CD4-positive, alpha-beta T cell (primary cell): ENCODE data around the gene C17orf58. TPM values are rescaled to one million over a fixed set of nuclear protein-coding genes. Genes with fewer than 3 reads are reported as not detected.
A peak's percentile ranks its signal among the peaks of the same experiment; 100 is the strongest.

Experiments
- ATAC-seq: fragments of 200-7000 bp; cut with Tn5 transposase; one replicate; pipeline ENCODE4 v1.10.0; 2022; ENCODE audit warnings: mild to moderate bottlenecking; ENCODE audit not compliant: poor library complexity
- CTCF ChIA-PET: fragments of 350-600 bp; sonication (Branson Sonifier 250); formaldehyde crosslinking; loops from one replicate; lab custom pipeline; 2021; ENCODE audit warnings: antibody characterized with exemption, inconsistent platforms; lab: Charles Lee
- POLR2A ChIA-PET: fragments of 350-600 bp; sonication (Branson Sonifier 250); formaldehyde crosslinking; loops from one replicate; lab custom pipeline; 2021; ENCODE audit warnings: antibody characterized with exemption, inconsistent platforms; lab: Charles Lee
- DNase-seq, 14 experiments: peaks; one replicate each; pipeline ENCODE4 v3.0.0-alpha.2; 2013 to 2020; ENCODE audit warnings: mixed read lengths in 2 of 14
- H3K27ac ChIP-seq, 2 donors: one replicate each; pipeline versions ENCODE4 v1.5.1 to v1.7.0; 2013; ENCODE audit warnings: low read length in 2 of 2, low read depth in 1 of 2, mild to moderate bottlenecking in 1 of 2
- H3K27me3 ChIP-seq, 2 experiments: 1 replicate in 1 of 2; 2 replicates in 1 of 2; pipeline versions ENCODE4 v1.6.1 to v1.7.0; 2013; ENCODE audit warnings: low read length in 2 of 2, control low read depth in 1 of 2, mild to moderate bottlenecking in 1 of 2, moderate library complexity in 1 of 2; ENCODE audit not compliant: insufficient read depth in 2 of 2, control insufficient read depth in 1 of 2
- H3K36me3 ChIP-seq: one replicate; pipeline ENCODE4 v1.6.1; 2013; ENCODE audit warnings: low read length, control low read depth; ENCODE audit not compliant: insufficient read depth
- H3K4me1 ChIP-seq: one replicate; pipeline ENCODE4 v1.6.1; 2013; ENCODE audit warnings: low read length, control low read depth; ENCODE audit not compliant: insufficient read depth
- H3K4me3 ChIP-seq: one replicate; pipeline ENCODE4 v1.5.1; 2013; ENCODE audit warnings: mild to moderate bottlenecking, low read length, moderate library complexity
- H3K9me3 ChIP-seq, 2 experiments: 1 replicate in 1 of 2; 2 replicates in 1 of 2; pipeline versions ENCODE4 v1.6.1 to v1.7.0; 2013; ENCODE audit warnings: low read length in 2 of 2, mild to moderate bottlenecking in 2 of 2, control low read depth in 1 of 2, moderate library complexity in 1 of 2; ENCODE audit not compliant: control insufficient read depth in 1 of 2, insufficient read depth in 1 of 2
- H3K27ac Mint-ChIP-seq: one replicate; pipeline ENCODE4 v1.8.0; 2020; ENCODE audit warnings: mixed read lengths
- H3K27me3 Mint-ChIP-seq: one replicate; pipeline ENCODE4 v1.8.0; 2021; ENCODE audit warnings: mixed read lengths
- H3K36me3 Mint-ChIP-seq: one replicate; pipeline ENCODE4 v1.8.0; 2021; ENCODE audit warnings: low read depth, mixed read lengths
- H3K4me1 Mint-ChIP-seq: one replicate; pipeline ENCODE4 v1.8.0; 2021; ENCODE audit warnings: low read depth, mixed read lengths
- H3K4me3 Mint-ChIP-seq: one replicate; pipeline ENCODE4 v1.8.0; 2020; ENCODE audit warnings: mild to moderate bottlenecking, mixed read lengths
- H3K9me3 Mint-ChIP-seq: one replicate; pipeline ENCODE4 v1.8.0; 2020; ENCODE audit warnings: mixed read lengths
- CTCF ChIP-seq: fragments of 200-600 bp; IDR thresholded peaks from one replicate; pipeline ENCODE4 v1.8.0; 2022; ENCODE audit warnings: antibody characterized with exemption, mild to moderate bottlenecking
- intact Hi-C, 2 experiments: fragments of 100-400 bp; cut with DNase I in 1 of 2; cut with micrococcal nuclease in 1 of 2; formaldehyde crosslinking; loops; one replicate each; pipeline versions ENCODE4 v1.15.1 to v1.9.0; 2023 to 2025; cut with DNase I, micrococcal nuclease
- total RNA-seq, 174 experiments: library from RNA in 2 of 174; stranded (reverse) in 2 of 174; gene quantifications; one replicate each; pipeline ENCODE4 v1.2.3 and lab custom pipeline; 2021 to 2026

C17orf58 gene
- total RNA-seq, 2 experiments from 2014 or later = 0.22 to 0.31 TPM

GRCh38 chr17:67994817-67995569, 1.3 kb downstream of the C17orf58 start:
- Mint-ChIP-seq H3K27ac (no peak overlapping the region), H3K4me1 (peaks cover 32% of the 10 kb centered on the region), H3K9me3 (no peaks in the 10 kb centered on the region), H3K36me3 (peaks cover 12% of the 10 kb centered on the region), H3K27me3 (peaks cover 19% of the 10 kb centered on the region), H3K4me3 (peak overlapping the region; percentile 86)
- DNase-seq (peak in 1 of 14 experiments; percentile 22), ATAC-seq (no peak)
- intact Hi-C loops = loop anchor here in 1 of 2 experiments (2.0 to 5.0 kb wide), 3 partner anchors 24 to 1332 kb away; partner anchors contain the start of gene ABCA5
- ChIA-PET POLR2A (interaction anchor here (0.6 to 3.4 kb wide), 4 partner anchors 10 to 463 kb away, joined by 3 to 18 read pairs (median 3); partner anchors contain the start of genes KPNA2 and WIPI1), CTCF (no interaction called here)
- H3K27me3 ChIP-seq = peaks cover 6 to 14% of the 10 kb centered on the region in 2 experiments
- H3K9me3 ChIP-seq = no peaks in the 10 kb centered on the region
- peak overlapping the region; percentile 55 for H3K4me3 ChIP-seq
- H3K36me3 ChIP-seq = no peaks in the 10 kb centered on the region
- no peak for TF ChIP-seq CTCF
- no peak overlapping the region for H3K27ac ChIP-seq
- peaks cover 39% of the 10 kb centered on the region for H3K4me1 ChIP-seq

- H3K36me3 ChIP-seq = no peaks in the 10 kb centered on the region
- H3K4me1 ChIP-seq = peaks cover 39% of the 10 kb centered on the region
- DNase-seq = no peak
- peak overlapping the region; percentile 86 for H3K4me3 Mint-ChIP-seq
- peaks cover 6 to 14% of the 10 kb centered on the region in 2 experiments for H3K27me3 ChIP-seq
- POLR2A ChIA-PET = interaction anchor here (1.5 to 3.4 kb wide), 2 partner anchors 26 to 41 kb away, joined by 3 to 18 read pairs; partner anchors contain the start of gene KPNA2
- TF ChIP-seq CTCF = no peak
- CTCF ChIA-PET = no interaction called here
- peaks cover 12% of the 10 kb centered on the region for H3K36me3 Mint-ChIP-seq
- ATAC-seq = no peak
- intact Hi-C loops = loop anchor here in 1 of 2 experiments (2.0 to 5.0 kb wide), 3 partner anchors 25 to 1333 kb away; partner anchors contain the start of gene ABCA5
- H3K9me3 Mint-ChIP-seq = no peaks in the 10 kb centered on the region
- peak overlapping the region; percentile 69 for H3K4me3 ChIP-seq
- H3K27ac Mint-ChIP-seq = peak overlapping the region; percentile 75
- H3K9me3 ChIP-seq = no peaks in the 10 kb centered on the region
- H3K27me3 Mint-ChIP-seq = peaks cover 19% of the 10 kb centered on the region
- no peak overlapping the region for H3K27ac ChIP-seq
- peaks cover 32% of the 10 kb centered on the region for H3K4me1 Mint-ChIP-seq
These were observed 2.3 kb downstream of the C17orf58 start for GRCh38 chr17:67993998-67994361.

- intact Hi-C loops = loop anchor here in 1 of 2 experiments (5.0 kb wide), 2 partner anchors 39 to 1334 kb away; partner anchors contain the start of gene ABCA5
- H3K27ac ChIP-seq = no peak overlapping the region
- Mint-ChIP-seq H3K27ac (peak overlapping the region; percentile 75), H3K27me3 (peaks cover 16% of the 10 kb centered on the region), H3K4me3 (peak overlapping the region; percentile 89), H3K36me3 (peaks cover 12% of the 10 kb centered on the region), H3K4me1 (peaks cover 32% of the 10 kb centered on the region), H3K9me3 (no peaks in the 10 kb centered on the region)
- H3K36me3 ChIP-seq = no peaks in the 10 kb centered on the region
- CTCF ChIA-PET = interaction anchor here (0.9 kb wide), 1 partner anchor 27 kb away, joined by 3 read pairs; no protein-coding TSS in a partner anchor
- peak; percentile 56 for ATAC-seq
- no peak for TF ChIP-seq CTCF
- peaks cover 39% of the 10 kb centered on the region for H3K4me1 ChIP-seq
- H3K9me3 ChIP-seq = no peaks in the 10 kb centered on the region
- peaks cover 6 to 14% of the 10 kb centered on the region in 2 experiments for H3K27me3 ChIP-seq
- DNase-seq = peak; percentile 39 to 89 (median 60)
- H3K4me3 ChIP-seq = peak overlapping the region; percentile 73
- POLR2A ChIA-PET = interaction anchor here (1.5 to 3.4 kb wide), 2 partner anchors 27 to 42 kb away, joined by 3 to 18 read pairs; partner anchors contain the start of gene KPNA2
These were observed 2.9 kb downstream of the C17orf58 start for GRCh38 chr17:67993153-67993997.
